Smooth muscle cell of the umbilical artery (primary cell): ENCODE results near the gene ITGB1BP2. TPM values are rescaled to one million over a fixed set of nuclear protein-coding genes. Genes with fewer than 3 reads are reported as not detected.

ENCODE experiments used
- total RNA-seq: library from RNA; depleted of rRNA; stranded (reverse); fragments of >200 nt; gene quantifications from 2 replicates; pipeline ENCODE4 v1.2.3, GENCODE V29; 2014

The ITGB1BP2 gene
- total RNA-seq, result 4.2 and 6.0 TPM in 2 replicates

DNA sequence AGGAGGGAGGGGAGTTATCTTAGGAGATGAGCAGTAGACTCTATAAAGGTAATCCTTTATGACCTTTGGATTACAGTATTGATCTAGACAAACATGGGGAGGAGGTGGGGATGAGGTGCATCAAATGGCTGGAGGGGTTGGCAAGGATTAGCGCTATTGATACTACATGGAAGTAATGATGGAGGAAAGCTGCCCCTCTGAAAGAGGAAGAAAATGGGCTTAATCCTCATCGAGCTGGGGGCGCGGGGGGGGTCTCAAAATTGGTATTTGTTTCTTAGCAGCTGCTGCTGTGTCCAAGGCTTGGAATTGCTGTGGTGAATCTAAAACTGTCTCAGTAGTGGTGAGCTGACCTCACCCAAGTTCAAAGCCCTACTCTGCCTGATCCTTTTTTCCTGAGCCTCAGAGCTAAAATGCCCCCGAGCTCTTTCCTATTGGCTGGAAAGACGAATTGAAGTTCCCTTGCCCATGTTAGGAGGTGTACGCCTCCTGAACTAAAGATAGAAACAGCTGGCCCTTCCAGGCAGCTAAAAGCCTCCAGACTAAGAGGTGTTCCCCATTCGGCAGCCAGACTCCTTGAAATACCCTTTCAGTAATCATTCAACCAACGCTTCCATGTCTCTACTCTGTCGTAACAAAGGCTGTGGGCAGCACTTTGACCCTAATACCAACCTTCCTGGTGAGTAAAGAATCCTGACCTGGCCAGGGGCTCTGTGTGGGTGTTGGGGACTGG lies at the start of gene ITGB1BP2:
ITGB1BP2 (plus strand) TSS at position 556 of the 730 bp plus-strand sequence; CDS start at position 613, 57 bp downstream.

DNA sequence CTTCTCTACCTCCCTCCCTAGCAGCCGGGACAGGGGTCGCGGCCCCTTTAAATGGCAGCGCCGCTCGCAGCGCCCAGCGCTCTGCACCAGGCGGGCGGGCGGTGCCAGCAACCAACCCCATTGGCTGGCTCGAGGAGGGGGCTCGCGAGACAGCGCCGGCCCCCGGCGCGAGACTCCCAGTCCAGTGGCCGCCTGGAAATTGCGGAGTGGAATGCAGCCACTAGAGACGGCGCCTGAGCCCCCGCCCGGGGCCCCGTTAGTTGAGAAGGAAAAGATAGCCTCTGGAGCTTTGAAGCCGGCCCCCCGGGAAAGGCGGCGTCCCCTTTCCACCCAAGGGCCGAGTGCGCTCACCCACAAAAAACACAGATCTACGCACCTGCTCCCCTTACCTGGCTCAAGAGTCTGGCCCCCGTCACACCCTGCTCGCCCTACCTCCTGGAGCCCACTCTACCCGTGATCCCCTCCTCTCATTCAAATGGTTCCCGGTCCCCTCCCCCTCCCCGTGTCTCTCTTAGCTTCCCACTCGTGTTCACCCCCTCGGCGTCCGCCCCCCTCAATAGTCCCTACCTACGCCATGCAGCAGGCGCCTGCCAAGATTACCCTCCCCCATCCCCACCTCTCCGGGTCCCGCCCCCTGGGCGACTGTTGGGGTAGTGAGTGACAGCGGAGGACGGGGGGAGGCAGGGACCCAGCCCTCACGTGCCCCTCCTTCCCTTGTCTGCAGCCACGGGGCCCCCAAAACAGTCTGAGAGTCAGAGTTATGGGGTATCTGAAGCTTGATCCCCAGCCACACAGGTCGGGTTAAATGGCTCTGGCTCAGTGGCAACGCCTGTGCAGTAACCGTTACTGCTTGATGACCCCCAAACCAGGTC lies 47.2 kb upstream of the ITGB1BP2 start, which contains the start of gene ZMYM3:
ZMYM3 (minus strand) TSS at position 49 of the 872 bp plus-strand sequence. CDS start 885 bp downstream, outside the sequence.

DNA sequence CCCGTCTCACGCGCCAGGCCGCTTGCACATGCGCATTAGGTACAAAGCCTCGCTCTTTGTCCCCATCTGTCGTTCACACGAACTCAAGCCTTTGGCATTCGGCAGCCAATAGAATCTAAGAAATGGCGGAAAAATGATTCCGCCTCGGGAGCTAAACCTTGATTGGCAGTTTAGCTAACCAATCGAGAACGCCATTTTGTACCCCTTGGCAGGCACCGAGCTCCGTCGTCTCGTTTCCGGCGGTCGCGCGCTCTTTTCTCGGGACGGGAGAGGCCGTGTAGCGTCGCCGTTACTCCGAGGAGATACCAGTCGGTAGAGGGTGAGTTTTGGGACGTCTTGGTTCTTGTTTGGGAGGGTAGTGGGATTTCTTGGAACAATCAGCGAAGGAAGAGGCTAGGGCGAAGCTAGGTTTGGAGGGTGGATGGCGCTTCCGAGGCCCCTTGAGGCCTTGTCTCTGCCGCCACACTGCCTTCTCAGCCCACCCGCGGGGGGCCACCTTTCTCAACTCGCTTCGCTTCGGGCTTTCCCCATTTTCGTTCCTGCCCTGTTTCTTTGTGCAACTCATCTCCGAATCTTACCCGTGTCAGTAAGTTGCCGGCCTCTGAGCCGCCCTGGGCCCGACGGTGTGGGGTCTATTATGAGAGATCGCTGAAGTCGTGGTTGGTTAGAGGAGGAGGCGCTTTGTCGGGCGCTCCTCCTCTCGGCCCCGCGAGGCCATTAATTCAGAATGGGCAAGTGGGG lies 18.0 kb upstream of the ITGB1BP2 start, which contains the start of gene NONO:
NONO (plus strand) TSS at position 233 of the 741 bp plus-strand sequence. CDS start 7,003 bp downstream, outside the sequence.

Other genes starting within 250 kb of the ITGB1BP2 start
- gene SNX12, start 233.4 kb upstream of the ITGB1BP2 start, total RNA-seq, result 63.2 and 71.5 TPM in 2 replicates
- 3.5 and 4.2 TPM in 2 replicates for gene FOXO4, start 205.9 kb upstream of the ITGB1BP2 start, total RNA-seq
- gene CXorf65, start 195.0 kb upstream of the ITGB1BP2 start, total RNA-seq, result not detected in 2 replicates
- gene IL2RG, start 190.2 kb upstream of the ITGB1BP2 start, total RNA-seq, result not detected in 2 replicates
- 26.1 and 34.4 TPM in 2 replicates for gene MED12, start 183.2 kb upstream of the ITGB1BP2 start, total RNA-seq
- gene NLGN3, start 156.9 kb upstream of the ITGB1BP2 start, total RNA-seq, result under 0.01 and 0.23 TPM in 2 replicates
- gene GJB1, start 78.5 kb upstream of the ITGB1BP2 start, total RNA-seq, result not detected in 2 replicates
- 11.3 and 20.2 TPM in 2 replicates for gene ZMYM3, start 47.6 kb upstream of the ITGB1BP2 start, total RNA-seq
- 285 and 350 TPM in 2 replicates for gene NONO, start 18.1 kb upstream of the ITGB1BP2 start, total RNA-seq
- 48.1 and 50.4 TPM in 2 replicates for gene TAF1, start 64.6 kb downstream of the ITGB1BP2 start, total RNA-seq
- gene OGT, start 231.4 kb downstream of the ITGB1BP2 start, total RNA-seq, result 82.3 and 95.4 TPM in 2 replicates